HG03354 (cell line): ENCODE results near the gene AP3D1.

Source experiments
- ATAC-seq: cut with Tn5 transposase; IDR thresholded peaks from one replicate; pipeline ENCODE4 v1.9.1; 2021; ENCODE audit warnings: mild to moderate bottlenecking; ENCODE audit not compliant: unreplicated experiment, poor library complexity, severe bottlenecking

The AP3D1 gene

GRCh38 chr19:2076526-2076944 is 74.8 kb downstream of the AP3D1 start:
- ATAC-seq, result no peak

- ATAC-seq, result no peak
Observed at GRCh38 chr19:2072757-2073551, 78.4 kb downstream of the AP3D1 start.

- ATAC-seq, result no peak
Observed at GRCh38 chr19:2070986-2071673, 80.2 kb downstream of the AP3D1 start.

GRCh38 chr19:2070436-2070827 is 80.9 kb downstream of the AP3D1 start:
- no peak for ATAC-seq

- no peak for ATAC-seq
Observed at GRCh38 chr19:2064788-2065524, 86.4 kb downstream of the AP3D1 start.

- no peak for ATAC-seq
Observed at GRCh38 chr19:2064395-2064787, 87.0 kb downstream of the AP3D1 start.

GRCh38 chr19:2063824-2064223 is 87.5 kb downstream of the AP3D1 start:
- ATAC-seq, result no peak

- ATAC-seq, result no peak
Observed at GRCh38 chr19:2062770-2063169, 88.6 kb downstream of the AP3D1 start.

GRCh38 chr19:2062389-2062729 is 89.0 kb downstream of the AP3D1 start:
- ATAC-seq, result no peak

GRCh38 chr19:2061495-2062388 is 89.6 kb downstream of the AP3D1 start:
- peak; percentile 80 for ATAC-seq

- ATAC-seq, result peak; percentile 32
Observed at GRCh38 chr19:2060884-2061494, 90.4 kb downstream of the AP3D1 start.

- ATAC-seq, result no peak
Observed at GRCh38 chr19:2059422-2060201, 91.8 kb downstream of the AP3D1 start.

- no peak for ATAC-seq
Observed at GRCh38 chr19:2058570-2059421, 92.6 kb downstream of the AP3D1 start.

- no peak for ATAC-seq
Observed at GRCh38 chr19:2057484-2058469, 93.6 kb downstream of the AP3D1 start.

GRCh38 chr19:2056837-2057192 is 94.6 kb downstream of the AP3D1 start:
- ATAC-seq, result no peak

- no peak for ATAC-seq
Observed at GRCh38 chr19:2055931-2056836, 95.2 kb downstream of the AP3D1 start.
